ENCODE measurements around the gene TMEM25. TPM values are rescaled to one million over a fixed set of nuclear protein-coding genes. Genes with fewer than 3 reads are reported as not detected.
"Not testable (repeated sequence)": the region's sequence is repeated elsewhere in the genome, so short reads cannot be mapped to it uniquely, and the experiment has no call there.

Gene TMEM25
- total RNA-seq, 4 donors from 2014 or later: 12.6 to 25.6 (median 20.7) TPM

DNA sequence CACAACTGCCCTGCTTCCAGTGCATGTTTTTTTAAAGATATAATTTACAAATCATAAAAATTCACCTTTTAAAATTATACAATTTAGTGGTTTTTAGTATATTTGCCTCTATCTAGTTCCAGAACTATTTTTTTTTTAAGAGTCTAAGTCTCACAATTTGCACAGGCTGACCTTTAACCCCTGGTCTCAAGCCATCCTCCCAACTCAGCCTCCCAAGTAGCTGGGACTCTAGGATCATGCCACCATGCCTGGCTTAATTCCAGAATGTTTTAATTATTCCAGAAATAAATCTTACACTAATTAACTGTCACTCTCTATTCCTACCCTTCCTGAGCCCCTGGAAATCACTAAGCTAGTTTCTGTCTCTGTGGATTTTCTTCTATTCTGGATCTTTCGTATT, 39.8 kb downstream of the TMEM25 start:
- Histone ChIP-seq H3K27me3 (no peaks in the 10 kb centered on the region), H3K4me3 (no peak overlapping the region), H3K27ac (peak overlapping the region in 1 of 4 donors; percentile 99), H3K4me1 (peaks cover 0 to 42% (median 23%) of the 10 kb centered on the region in 4 donors), H3K36me3 (no peaks in the 10 kb centered on the region), H3K9me3 (no peaks in the 10 kb centered on the region)
- 97 to 98% methylated on average over 1 of the region's 1 CpG for WGBS, 2 donors
- TF ChIP-seq POLR2A (IDR thresholded peaks at IDR 0.05) (no peak), EP300 (IDR thresholded peaks at IDR 0.05) (no peak)
- TF ChIP-seq, protein P1, sequence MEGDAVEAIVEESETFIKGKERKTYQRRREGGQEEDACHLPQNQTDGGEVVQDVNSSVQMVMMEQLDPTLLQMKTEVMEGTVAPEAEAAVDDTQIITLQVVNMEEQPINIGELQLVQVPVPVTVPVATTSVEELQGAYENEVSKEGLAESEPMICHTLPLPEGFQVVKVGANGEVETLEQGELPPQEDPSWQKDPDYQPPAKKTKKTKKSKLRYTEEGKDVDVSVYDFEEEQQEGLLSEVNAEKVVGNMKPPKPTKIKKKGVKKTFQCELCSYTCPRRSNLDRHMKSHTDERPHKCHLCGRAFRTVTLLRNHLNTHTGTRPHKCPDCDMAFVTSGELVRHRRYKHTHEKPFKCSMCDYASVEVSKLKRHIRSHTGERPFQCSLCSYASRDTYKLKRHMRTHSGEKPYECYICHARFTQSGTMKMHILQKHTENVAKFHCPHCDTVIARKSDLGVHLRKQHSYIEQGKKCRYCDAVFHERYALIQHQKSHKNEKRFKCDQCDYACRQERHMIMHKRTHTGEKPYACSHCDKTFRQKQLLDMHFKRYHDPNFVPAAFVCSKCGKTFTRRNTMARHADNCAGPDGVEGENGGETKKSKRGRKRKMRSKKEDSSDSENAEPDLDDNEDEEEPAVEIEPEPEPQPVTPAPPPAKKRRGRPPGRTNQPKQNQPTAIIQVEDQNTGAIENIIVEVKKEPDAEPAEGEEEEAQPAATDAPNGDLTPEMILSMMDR (IDR thresholded peaks at IDR 0.05): no peak
- DNase-seq (ENCODE audit: low spot score in 2 of 2): no peak

DNA sequence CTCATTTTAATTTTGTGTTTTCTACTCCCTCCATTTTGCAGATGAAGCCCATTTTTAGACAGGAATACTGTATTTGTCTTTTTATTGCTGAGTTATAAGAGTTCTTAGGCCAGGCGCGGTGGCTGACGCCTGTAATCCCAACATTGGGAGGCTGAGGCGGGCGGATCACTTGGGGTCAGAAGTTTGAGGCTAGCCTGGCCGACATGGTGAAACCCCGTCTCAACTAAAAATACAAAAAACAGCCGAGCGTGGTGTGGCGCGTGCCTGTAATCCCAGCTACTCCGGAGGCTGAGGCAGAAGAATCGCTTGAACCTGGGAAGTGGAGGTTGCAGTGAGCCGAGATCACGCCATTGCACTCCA, 40.7 kb downstream of the TMEM25 start:
- DNase-seq (ENCODE audit: low spot score in 2 of 2); H3K36me3 ChIP-seq; H3K27me3 ChIP-seq; H3K9me3 ChIP-seq: not testable (repeated sequence)
- WGBS, 2 donors: 5% methylated on average over 15 of the region's 15 CpGs
- H3K27ac ChIP-seq: peak overlapping the region; percentile 92 to 99 (median 94)
- peaks cover 0 to 47% (median 23%) of the 10 kb centered on the region in 4 donors for H3K4me1 ChIP-seq
- H3K4me3 ChIP-seq: peak overlapping the region; percentile 63 to 99 (median 86)

DNA sequence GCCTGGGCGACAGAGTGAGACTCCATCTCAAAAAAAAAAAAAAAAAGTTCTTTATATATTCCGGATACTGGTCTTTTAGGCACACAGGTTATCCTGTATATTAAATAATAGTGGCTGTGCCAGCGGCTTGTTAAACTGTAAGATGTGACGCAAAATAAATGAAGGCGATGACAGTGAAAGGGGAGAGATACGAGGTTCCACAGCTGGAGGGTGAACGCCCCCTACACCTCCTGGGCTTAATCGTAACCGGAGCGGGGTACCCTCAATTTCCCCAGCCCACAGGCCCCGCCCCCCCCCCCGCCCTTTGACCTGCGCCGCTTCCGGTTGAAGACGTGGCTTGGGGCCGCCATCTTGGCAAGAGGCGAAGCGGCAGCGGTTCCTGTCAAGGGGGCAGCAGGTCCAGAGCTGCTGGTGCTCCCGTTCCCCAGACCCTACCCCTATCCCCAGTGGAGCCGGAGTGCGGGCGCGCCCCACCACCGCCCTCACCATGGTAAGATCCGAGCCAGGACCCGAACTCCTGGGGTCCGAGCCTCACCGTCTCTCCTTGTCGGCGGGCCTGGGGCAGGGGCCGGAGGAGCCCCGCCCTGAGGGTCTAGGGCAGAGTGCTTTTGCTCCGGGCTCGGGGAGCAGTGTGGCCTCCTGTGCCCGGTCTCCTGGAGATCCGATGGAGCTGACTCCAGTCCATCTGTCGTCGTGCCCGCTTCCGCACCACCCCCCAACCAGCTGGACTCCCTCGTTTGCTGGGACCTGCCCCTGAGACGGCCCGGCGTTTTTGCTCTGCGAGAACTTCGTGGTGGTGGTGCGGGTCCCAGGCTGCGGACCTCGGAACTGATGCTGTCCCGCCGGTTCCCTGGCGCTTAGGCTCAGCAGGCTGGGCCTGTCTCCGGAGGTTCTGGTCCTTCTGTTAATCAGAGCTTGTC, 41.3 kb downstream of the TMEM25 start, which contains the start of gene ARCN1:
TSS of gene ARCN1 (plus strand) at position 349 of the 920 bp plus-strand sequence. CDS start at position 488, 139 bp downstream.
- Histone ChIP-seq H3K9me3 (no peaks in the 10 kb centered on the region), H3K4me3 (peak within 1 kb of the TSS; percentile 63 to 99 (median 86)), H3K27me3 (no peaks in the 10 kb centered on the region), H3K36me3 (no peaks in the 10 kb centered on the region), H3K4me1 (peaks cover 0 to 53% (median 23%) of the 10 kb centered on the region in 4 donors), H3K27ac (peak within 1 kb of the TSS; percentile 92 to 99 (median 94))
- TF ChIP-seq EP300 (IDR thresholded peaks at IDR 0.05): peak in 1 of 2 donors; percentile 85
- TF ChIP-seq, protein P1 (IDR thresholded peaks at IDR 0.05): peak in 1 of 5 experiments; percentile 5
- peak in 1 of 2 donors; percentile 66 for TF ChIP-seq POLR2A (IDR thresholded peaks at IDR 0.05)
- 0% methylated on average over 28 to 48 of the region's 55 CpGs for WGBS, 2 donors
- DNase-seq (ENCODE audit: low spot score in 2 of 2): peak; percentile 67 to 71

DNA sequence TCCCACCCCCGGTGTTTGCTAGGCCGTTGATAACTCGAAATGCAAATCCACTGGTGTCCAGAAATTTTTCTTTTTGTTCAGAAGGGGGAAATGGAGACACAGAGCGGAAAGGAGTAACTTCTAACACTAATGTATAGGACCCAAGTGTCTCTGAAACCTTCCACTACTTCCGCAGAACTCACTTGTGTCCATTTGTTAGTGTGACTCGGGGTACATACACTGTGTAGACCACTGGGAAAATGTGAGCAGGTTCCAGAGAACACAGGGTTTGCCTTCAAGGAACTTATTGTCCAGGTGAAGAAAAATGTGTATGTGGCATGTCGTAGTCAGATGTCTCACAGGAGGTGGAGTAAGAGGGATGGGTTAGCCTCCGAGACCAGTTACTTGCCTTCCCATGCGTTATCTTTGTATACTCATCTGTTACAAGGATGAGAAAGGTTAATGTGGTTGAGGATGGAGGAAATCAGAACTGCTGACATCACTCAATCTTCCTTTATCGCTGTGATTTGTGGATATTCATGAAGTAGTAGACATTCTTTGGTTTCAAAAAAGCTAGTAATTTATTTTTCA, 42.1 kb downstream of the TMEM25 start:
- Histone ChIP-seq H3K36me3 (no peaks in the 10 kb centered on the region), H3K27me3 (no peaks in the 10 kb centered on the region), H3K4me1 (peaks cover 0 to 61% (median 23%) of the 10 kb centered on the region in 4 donors), H3K9me3 (no peaks in the 10 kb centered on the region), H3K27ac (peak overlapping the region; percentile 92 to 99 (median 94)), H3K4me3 (peak overlapping the region; percentile 63 to 99 (median 86))
- no peak for DNase-seq (ENCODE audit: low spot score in 2 of 2)
- WGBS, 2 donors: 0% methylated on average over 10 of the region's 10 CpGs
- TF ChIP-seq POLR2A (IDR thresholded peaks at IDR 0.05) (no peak), EP300 (IDR thresholded peaks at IDR 0.05) (no peak)
- TF ChIP-seq, protein P1 (IDR thresholded peaks at IDR 0.05): no peak

DNA sequence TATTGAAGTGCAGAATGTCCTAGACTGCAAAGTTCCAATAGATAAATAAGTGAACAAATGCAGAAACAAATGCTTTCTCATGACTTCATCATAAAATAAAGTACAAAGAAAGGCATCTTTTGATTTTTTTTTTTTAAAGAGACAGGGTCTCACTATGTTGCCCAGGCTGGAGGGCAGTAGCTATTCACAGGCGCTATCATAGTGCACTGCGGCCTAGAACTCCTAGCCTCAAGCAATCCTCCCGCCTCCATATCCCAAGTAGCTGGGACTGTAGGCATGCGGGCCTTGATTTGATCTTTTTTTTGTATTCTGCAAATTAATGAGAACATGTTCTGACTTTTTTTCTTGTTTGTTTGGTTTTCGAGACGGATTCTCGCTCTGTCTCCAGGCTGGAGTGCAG, 43.6 kb downstream of the TMEM25 start:
- H3K9me3 ChIP-seq: no peaks in the 10 kb centered on the region
- H3K4me3 ChIP-seq: peak overlapping the region in 1 of 4 donors; percentile 63
- H3K36me3 ChIP-seq: no peaks in the 10 kb centered on the region
- 71 to 77% methylated on average over 7 of the region's 7 CpGs for WGBS, 2 donors
- H3K4me1 ChIP-seq: peaks cover 0 to 76% (median 27%) of the 10 kb centered on the region in 4 donors
- H3K27ac ChIP-seq: no peak overlapping the region
- no peak for TF ChIP-seq EP300 (IDR thresholded peaks at IDR 0.05)
- no peak for TF ChIP-seq POLR2A (IDR thresholded peaks at IDR 0.05)
- TF ChIP-seq, protein P1 (IDR thresholded peaks at IDR 0.05): no peak
- no peak for DNase-seq (ENCODE audit: low spot score in 2 of 2)
- no peaks in the 10 kb centered on the region for H3K27me3 ChIP-seq

DNA sequence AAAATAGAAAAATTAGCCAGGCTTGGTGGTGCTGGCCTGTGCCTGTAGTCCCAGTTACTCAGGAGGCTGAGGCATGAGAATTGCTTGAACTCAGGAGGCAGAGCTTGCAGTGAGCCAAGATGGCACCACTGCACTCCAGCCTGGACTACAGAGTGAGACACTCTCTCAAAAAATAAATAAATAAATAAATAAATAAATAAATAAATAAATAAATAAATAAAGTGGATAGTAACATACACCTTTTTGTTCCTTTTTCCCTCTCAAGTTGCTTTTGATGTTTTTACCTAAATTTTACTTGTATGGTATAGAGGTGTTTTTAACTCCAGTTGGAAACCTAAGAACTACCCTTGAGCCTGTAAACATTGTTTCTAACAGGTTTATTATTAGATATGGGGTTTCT, 47.0 kb downstream of the TMEM25 start:
- peaks cover 0 to 20% (median 6%) of the 10 kb centered on the region in 3 donors for H3K36me3 ChIP-seq
- H3K4me1 ChIP-seq: peaks cover 0 to 83% (median 25%) of the 10 kb centered on the region in 4 donors
- H3K9me3 ChIP-seq; H3K27me3 ChIP-seq; H3K27ac ChIP-seq; DNase-seq (ENCODE audit: low spot score in 2 of 2); H3K4me3 ChIP-seq: not testable (repeated sequence)

Data from tibial nerve (tissue), 4 donors.